HepG2 (cell line): ENCODE results near the gene SLC38A3. TPM values are rescaled to one million over a fixed set of nuclear protein-coding genes. Genes with fewer than 3 reads are reported as not detected.
A peak's percentile ranks its signal among the peaks of the same experiment; 100 is the strongest.

Experiments used
- AKAP8 ChIP-seq: sonication (generic); formaldehyde crosslinking; IDR thresholded peaks from 2 replicates; pipeline ENCODE4 v1.5.1; 2020; ENCODE audit warnings: mild to moderate bottlenecking, missing genetic modification reagents
- GFI1 ChIP-seq: sonication (generic); formaldehyde crosslinking; IDR thresholded peaks from 2 replicates; pipeline ENCODE4 v1.5.0; 2020; ENCODE audit warnings: missing genetic modification reagents, mild to moderate bottlenecking, borderline replicate concordance
- HNRNPL ChIP-seq: fragments of 200-400 bp; formaldehyde crosslinking; IDR thresholded peaks from 2 replicates; pipeline ENCODE4 v1.6.1; 2017; ENCODE audit warnings: mild to moderate bottlenecking, low read depth, low read length
- HNRNPUL1 ChIP-seq: fragments of 200-400 bp; formaldehyde crosslinking; IDR thresholded peaks from 2 replicates; pipeline ENCODE4 v1.6.1; 2017; ENCODE audit warnings: low read depth, mild to moderate bottlenecking, low read length, moderate library complexity
- NFE2L2 ChIP-seq: fragments of 150-350 bp; IDR thresholded peaks from 2 replicates; pipeline ENCODE4 v1.6.1; 2014; ENCODE audit warnings: low read length
- NR2F2 ChIP-seq: IDR thresholded peaks from 2 replicates; pipeline ENCODE4 v1.6.1; 2012; ENCODE audit warnings: low read depth, inconsistent platforms, borderline replicate concordance
- NRL ChIP-seq: sonication (generic); formaldehyde crosslinking; IDR thresholded peaks from 2 replicates; pipeline ENCODE4 v1.5.0; 2020; ENCODE audit warnings: missing genetic modification reagents, mild to moderate bottlenecking, moderate library complexity, borderline replicate concordance
- RBAK ChIP-seq: sonication (generic); formaldehyde crosslinking; IDR thresholded peaks from 2 replicates; pipeline ENCODE4 v1.5.1; 2020; ENCODE audit warnings: mild to moderate bottlenecking, missing genetic modification reagents
- SALL1 ChIP-seq: sonication (generic); formaldehyde crosslinking; IDR thresholded peaks from 2 replicates; pipeline ENCODE4 v1.8.0; 2022; ENCODE audit warnings: mild to moderate bottlenecking, missing genetic modification reagents
- U2AF2 ChIP-seq: fragments of 200-400 bp; formaldehyde crosslinking; IDR thresholded peaks from 2 replicates; pipeline ENCODE4 v1.6.1; 2017; ENCODE audit warnings: low read depth, mild to moderate bottlenecking, low read length
- ZFP37 ChIP-seq: sonication (generic); formaldehyde crosslinking; IDR thresholded peaks from 2 replicates; pipeline ENCODE4 v1.4.0; 2020; ENCODE audit warnings: missing genetic modification reagents, borderline replicate concordance
- ZFP62 ChIP-seq: sonication (generic); formaldehyde crosslinking; IDR thresholded peaks from 2 replicates; pipeline ENCODE4 v1.4.0; 2020; ENCODE audit warnings: missing genetic modification reagents
- ZNF501 ChIP-seq: sonication (generic); formaldehyde crosslinking; IDR thresholded peaks from 2 replicates; pipeline ENCODE4 v1.5.1; 2020; ENCODE audit warnings: mild to moderate bottlenecking, moderate library complexity, missing genetic modification reagents
- ZNF510 ChIP-seq: sonication (generic); formaldehyde crosslinking; IDR thresholded peaks from 2 replicates; pipeline ENCODE4 v1.4.0; 2020; ENCODE audit warnings: low read depth, mild to moderate bottlenecking, missing genetic modification reagents
- ZNF549 ChIP-seq: sonication (generic); formaldehyde crosslinking; IDR thresholded peaks from 2 replicates; pipeline ENCODE4 v1.5.0; 2020; ENCODE audit warnings: missing genetic modification reagents
- ZNF709 ChIP-seq: sonication (generic); formaldehyde crosslinking; IDR thresholded peaks from 2 replicates; pipeline ENCODE4 v1.5.0; 2020; ENCODE audit warnings: mild to moderate bottlenecking, missing genetic modification reagents
- ZNF776 ChIP-seq: sonication (generic); formaldehyde crosslinking; IDR thresholded peaks from 2 replicates; pipeline ENCODE4 v1.4.0; 2020; ENCODE audit warnings: mild to moderate bottlenecking, missing genetic modification reagents
- polyA plus RNA-seq, 8 experiments: library from polyadenylated mRNA; depleted of rRNA in 3 of 8; stranded (reverse) in 7 of 8; unstranded in 1 of 8; fragments of >200 nt; fragmentation: Illumina TruSeq in 4 of 8; extraction: Trizol in 4 of 8; gene quantifications; 2 replicates each; pipeline versions ENCODE4 v1.2.1 to v1.2.3, GENCODE V29; 2011 to 2016; ENCODE audit warnings: low read depth in 4 of 8, missing spikeins in 1 of 8, mixed read lengths in 1 of 8; ENCODE audit not compliant: insufficient read depth in 1 of 8
- total RNA-seq, 5 experiments: library from RNA; depleted of rRNA; stranded (reverse); fragments of >200 nt; fragmentation: Illumina TruSeq; extraction: Trizol; gene quantifications; 2 replicates each; pipeline ENCODE4 v1.2.3, GENCODE V29; 2016; ENCODE audit warnings: low read depth in 1 of 5
- TF ChIP-seq, protein P1 (sequence below): sonication (generic); formaldehyde crosslinking; IDR thresholded peaks from 2 replicates; pipeline ENCODE4 v1.8.0; 2022; ENCODE audit warnings: mild to moderate bottlenecking, missing genetic modification reagents, moderate library complexity
- TF ChIP-seq, protein P2 (sequence below): sonication (generic); formaldehyde crosslinking; IDR thresholded peaks from 2 replicates; pipeline ENCODE4 v1.4.0; 2020; ENCODE audit warnings: mild to moderate bottlenecking, low read depth, missing genetic modification reagents
- TF ChIP-seq, protein P3 (sequence below): sonication (generic); formaldehyde crosslinking; conservative IDR thresholded peaks from 2 replicates; pipeline ENCODE4 v1.4.0; 2020; ENCODE audit warnings: missing genetic modification reagents
- TF ChIP-seq, protein P4 (sequence below): sonication (generic); formaldehyde crosslinking; IDR thresholded peaks from 2 replicates; pipeline ENCODE4 v1.5.0; 2020; ENCODE audit warnings: mild to moderate bottlenecking, missing genetic modification reagents, borderline replicate concordance

Gene SLC38A3
- total and polyA plus RNA-seq, 2 of the 13 experiments (the other 11 are each of a cell fraction or from before 2014, with no cell fraction given) = 29.8 to 164 TPM

DNA sequence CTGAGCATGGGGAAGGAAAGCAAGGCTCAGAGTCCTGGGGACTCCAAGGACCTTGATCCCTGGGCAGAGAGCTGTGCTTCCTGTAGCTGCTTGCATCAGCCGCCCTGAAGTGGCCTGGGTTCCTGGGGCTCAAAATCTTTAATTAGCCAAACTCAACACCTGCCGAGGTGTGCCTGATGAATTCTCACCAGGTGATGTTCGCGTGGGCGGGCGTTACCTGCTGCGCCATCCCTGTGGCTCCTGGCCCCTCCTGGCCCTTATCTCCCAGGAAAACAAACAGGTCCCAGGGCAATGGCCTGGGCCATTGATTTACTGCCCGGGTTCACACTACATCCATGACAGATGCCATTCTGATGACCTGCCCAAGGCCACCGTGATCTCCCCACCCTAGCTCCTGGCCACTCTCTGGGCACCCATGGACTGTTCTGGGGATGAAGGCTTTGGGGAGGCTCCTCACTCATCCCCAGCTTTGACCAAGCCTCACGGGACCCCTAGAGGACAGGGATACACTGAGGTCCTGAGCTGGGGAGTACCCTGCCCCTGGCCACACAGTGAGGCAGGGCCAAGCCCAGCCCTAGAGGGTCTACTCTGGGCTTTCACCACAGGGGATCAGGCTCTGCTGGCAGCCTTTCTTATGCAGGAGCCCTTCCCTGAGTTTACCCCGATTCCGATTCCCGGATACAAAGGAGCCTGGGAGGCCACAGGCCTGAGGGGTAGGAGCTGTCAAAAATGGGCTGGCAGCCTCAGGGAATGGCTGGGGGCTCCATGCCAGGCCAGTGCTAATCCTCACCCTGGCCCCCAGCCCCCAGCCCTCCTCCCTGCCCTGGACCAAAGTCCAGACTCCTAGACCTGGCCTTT is 5.7 kb downstream of the SLC38A3 start (continued):
- TF ChIP-seq, protein P1, sequence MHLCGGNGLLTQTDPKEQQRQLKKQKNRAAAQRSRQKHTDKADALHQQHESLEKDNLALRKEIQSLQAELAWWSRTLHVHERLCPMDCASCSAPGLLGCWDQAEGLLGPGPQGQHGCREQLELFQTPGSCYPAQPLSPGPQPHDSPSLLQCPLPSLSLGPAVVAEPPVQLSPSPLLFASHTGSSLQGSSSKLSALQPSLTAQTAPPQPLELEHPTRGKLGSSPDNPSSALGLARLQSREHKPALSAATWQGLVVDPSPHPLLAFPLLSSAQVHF = no peak
- TF ChIP-seq HNRNPL = peak; percentile 92
- TF ChIP-seq NFE2L2 = no peak
- peak; percentile 74; the same call in 1 of the 2 replicates for TF ChIP-seq GFI1 (CRISPR knock-in tag)
- no peak; the same call in 1 of the 2 replicates for TF ChIP-seq ZNF510 (CRISPR knock-in tag)
- TF ChIP-seq SALL1 (CRISPR knock-in tag) = peak; percentile 65
- TF ChIP-seq U2AF2 = no peak
- peak; percentile 58; the same call in 1 of the 2 replicates for TF ChIP-seq ZNF501 (CRISPR knock-in tag)
- TF ChIP-seq AKAP8 (CRISPR knock-in tag) = no peak
- no peak; the same call in 1 of the 2 replicates for TF ChIP-seq NRL (CRISPR knock-in tag)
- TF ChIP-seq NR2F2 = no peak
- no peak for TF ChIP-seq ZNF776 (CRISPR knock-in tag)
- TF ChIP-seq, protein P2, sequence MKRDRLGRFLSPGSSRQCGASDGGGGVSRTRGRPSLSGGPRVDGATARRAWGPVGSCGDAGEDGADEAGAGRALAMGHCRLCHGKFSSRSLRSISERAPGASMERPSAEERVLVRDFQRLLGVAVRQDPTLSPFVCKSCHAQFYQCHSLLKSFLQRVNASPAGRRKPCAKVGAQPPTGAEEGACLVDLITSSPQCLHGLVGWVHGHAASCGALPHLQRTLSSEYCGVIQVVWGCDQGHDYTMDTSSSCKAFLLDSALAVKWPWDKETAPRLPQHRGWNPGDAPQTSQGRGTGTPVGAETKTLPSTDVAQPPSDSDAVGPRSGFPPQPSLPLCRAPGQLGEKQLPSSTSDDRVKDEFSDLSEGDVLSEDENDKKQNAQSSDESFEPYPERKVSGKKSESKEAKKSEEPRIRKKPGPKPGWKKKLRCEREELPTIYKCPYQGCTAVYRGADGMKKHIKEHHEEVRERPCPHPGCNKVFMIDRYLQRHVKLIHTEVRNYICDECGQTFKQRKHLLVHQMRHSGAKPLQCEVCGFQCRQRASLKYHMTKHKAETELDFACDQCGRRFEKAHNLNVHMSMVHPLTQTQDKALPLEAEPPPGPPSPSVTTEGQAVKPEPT = no peak
- TF ChIP-seq RBAK (CRISPR knock-in tag) = no peak
- no peak for TF ChIP-seq HNRNPUL1
- TF ChIP-seq ZNF549 = no peak
- TF ChIP-seq, protein P3, sequence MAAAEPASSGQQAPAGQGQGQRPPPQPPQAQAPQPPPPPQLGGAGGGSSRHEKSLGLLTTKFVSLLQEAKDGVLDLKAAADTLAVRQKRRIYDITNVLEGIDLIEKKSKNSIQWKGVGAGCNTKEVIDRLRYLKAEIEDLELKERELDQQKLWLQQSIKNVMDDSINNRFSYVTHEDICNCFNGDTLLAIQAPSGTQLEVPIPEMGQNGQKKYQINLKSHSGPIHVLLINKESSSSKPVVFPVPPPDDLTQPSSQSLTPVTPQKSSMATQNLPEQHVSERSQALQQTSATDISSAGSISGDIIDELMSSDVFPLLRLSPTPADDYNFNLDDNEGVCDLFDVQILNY (CRISPR knock-in tag) = no peak
- no peak for TF ChIP-seq ZNF709 (CRISPR knock-in tag)
- no peak for TF ChIP-seq ZFP62 (CRISPR knock-in tag)
- TF ChIP-seq, protein P4, sequence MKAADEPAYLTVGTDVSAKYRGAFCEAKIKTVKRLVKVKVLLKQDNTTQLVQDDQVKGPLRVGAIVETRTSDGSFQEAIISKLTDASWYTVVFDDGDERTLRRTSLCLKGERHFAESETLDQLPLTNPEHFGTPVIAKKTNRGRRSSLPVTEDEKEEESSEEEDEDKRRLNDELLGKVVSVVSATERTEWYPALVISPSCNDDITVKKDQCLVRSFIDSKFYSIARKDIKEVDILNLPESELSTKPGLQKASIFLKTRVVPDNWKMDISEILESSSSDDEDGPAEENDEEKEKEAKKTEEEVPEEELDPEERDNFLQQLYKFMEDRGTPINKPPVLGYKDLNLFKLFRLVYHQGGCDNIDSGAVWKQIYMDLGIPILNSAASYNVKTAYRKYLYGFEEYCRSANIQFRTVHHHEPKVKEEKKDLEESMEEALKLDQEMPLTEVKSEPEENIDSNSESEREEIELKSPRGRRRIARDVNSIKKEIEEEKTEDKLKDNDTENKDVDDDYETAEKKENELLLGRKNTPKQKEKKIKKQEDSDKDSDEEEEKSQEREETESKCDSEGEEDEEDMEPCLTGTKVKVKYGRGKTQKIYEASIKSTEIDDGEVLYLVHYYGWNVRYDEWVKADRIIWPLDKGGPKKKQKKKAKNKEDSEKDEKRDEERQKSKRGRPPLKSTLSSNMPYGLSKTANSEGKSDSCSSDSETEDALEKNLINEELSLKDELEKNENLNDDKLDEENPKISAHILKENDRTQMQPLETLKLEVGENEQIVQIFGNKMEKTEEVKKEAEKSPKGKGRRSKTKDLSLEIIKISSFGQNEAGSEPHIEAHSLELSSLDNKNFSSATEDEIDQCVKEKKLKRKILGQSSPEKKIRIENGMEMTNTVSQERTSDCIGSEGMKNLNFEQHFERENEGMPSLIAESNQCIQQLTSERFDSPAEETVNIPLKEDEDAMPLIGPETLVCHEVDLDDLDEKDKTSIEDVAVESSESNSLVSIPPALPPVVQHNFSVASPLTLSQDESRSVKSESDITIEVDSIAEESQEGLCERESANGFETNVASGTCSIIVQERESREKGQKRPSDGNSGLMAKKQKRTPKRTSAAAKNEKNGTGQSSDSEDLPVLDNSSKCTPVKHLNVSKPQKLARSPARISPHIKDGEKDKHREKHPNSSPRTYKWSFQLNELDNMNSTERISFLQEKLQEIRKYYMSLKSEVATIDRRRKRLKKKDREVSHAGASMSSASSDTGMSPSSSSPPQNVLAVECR (CRISPR knock-in tag) = no peak; the same call in 1 of the 2 replicates
- peak; percentile 29; the same call in 1 of the 2 replicates for TF ChIP-seq ZFP37 (CRISPR knock-in tag)
